GM18858 (cell line): ENCODE data around the gene GNAL.
"Not testable (repeated sequence)": the region's sequence is repeated elsewhere in the genome, so short reads cannot be mapped to it uniquely, and the experiment has no call there.

ENCODE experiments used
- ATAC-seq: cut with Tn5 transposase; IDR thresholded peaks from one replicate; pipeline ENCODE4 v1.9.1; 2021; ENCODE audit not compliant: unreplicated experiment

The GNAL gene

DNA sequence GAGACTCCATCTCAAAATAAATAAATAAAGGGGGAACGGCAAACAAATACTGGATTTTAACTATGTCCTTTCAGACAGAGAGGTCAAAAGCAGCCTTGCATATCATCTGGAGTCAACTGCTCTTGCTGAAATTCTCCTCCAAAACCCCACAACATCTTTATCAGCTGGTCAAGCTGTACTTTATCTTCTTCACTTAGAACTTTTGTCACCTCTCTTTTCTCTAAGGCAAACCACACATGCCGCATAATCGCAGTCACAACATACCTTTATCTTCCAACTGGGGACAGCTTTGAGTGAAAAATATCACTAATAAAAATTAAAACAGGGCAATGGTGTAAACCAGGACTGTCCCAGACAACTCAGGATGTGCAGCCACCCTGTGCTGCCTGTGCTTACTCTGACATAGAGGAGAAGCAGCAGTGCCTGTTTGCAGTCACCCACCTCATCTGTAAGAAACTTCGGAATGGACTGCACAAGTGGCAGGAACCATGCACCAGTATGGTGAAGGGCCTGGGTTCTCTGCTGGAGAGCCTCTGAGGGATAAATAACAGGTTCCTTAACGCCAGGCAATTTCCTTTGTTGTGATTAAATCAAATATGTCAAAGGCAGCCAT, 212.9 kb downstream of the GNAL start:
- no peak for ATAC-seq

DNA sequence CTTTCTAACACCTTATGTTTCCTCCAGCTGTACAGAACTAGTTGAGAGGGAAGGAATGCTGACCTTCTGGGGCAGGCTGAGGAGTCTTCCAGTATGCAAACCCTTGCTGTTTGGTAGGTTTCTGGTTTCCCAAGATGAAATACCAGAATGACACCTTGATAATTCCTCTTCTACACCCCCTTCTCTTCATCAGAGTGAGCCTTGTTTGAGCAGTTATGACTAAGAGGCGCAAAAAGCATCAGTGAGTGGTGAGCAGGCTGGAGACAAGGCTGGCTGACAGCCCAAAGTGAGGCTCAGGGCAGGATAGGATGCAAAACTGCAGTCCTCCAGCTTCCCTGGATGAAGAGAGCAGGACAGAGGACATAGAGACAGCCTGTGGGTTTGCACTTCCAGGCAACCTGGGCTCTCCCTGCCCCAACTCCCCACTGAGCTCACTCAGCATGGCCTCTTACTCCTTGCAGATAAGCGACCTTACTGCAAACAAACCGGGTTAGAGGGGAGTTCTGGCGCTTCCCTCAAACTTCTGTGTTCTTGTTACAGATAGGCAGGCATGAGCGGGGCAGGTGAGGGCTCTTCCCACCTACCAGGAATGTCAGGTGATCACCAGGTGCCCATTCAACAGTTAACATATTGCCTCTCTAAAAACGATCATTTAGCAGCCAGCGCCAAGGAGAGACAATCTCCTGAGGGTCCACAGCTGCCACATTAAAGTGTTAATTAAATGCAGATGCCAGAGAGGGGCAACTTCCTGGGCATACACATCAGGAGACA, 213.6 kb downstream of the GNAL start:
- ATAC-seq: no peak

DNA sequence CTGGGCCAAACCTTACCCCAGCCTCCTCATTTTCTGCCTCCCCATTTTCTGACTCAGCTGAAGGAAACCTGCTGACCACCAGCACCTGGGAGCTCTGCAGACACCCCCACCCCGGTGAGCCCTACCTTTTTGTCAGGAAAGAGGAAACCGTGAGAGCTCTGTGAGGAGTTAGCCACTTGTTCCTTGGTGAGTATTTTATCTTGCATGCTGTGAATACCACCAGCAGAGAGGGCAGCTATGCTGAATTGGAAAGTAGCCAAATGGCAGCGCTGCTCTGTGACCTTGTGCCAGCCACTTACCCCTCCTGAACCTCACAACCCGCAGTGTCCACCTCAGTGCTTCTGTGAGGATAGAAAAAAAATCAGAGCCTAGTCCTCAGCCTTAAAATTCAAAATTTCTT, 216.5 kb downstream of the GNAL start:
- ATAC-seq: no peak

DNA sequence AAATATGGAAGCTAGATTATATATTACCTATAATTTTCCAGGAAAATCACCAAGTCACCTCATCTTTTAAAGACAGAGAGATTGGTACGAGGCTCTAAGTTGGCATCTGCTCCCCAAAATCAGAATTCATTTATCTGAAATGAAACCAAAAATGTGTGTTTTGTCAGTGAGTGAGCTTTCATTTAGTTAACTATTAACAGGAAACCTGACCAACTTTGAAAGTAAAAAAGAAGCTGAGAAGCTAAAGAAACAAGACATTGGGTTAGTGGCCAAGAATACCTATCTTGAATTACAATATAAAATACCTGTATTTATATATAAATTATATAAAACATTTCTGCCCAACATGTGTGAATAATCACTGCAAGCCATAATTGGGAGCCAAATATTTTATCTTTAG, 217.1 kb downstream of the GNAL start:
- ATAC-seq: no peak

DNA sequence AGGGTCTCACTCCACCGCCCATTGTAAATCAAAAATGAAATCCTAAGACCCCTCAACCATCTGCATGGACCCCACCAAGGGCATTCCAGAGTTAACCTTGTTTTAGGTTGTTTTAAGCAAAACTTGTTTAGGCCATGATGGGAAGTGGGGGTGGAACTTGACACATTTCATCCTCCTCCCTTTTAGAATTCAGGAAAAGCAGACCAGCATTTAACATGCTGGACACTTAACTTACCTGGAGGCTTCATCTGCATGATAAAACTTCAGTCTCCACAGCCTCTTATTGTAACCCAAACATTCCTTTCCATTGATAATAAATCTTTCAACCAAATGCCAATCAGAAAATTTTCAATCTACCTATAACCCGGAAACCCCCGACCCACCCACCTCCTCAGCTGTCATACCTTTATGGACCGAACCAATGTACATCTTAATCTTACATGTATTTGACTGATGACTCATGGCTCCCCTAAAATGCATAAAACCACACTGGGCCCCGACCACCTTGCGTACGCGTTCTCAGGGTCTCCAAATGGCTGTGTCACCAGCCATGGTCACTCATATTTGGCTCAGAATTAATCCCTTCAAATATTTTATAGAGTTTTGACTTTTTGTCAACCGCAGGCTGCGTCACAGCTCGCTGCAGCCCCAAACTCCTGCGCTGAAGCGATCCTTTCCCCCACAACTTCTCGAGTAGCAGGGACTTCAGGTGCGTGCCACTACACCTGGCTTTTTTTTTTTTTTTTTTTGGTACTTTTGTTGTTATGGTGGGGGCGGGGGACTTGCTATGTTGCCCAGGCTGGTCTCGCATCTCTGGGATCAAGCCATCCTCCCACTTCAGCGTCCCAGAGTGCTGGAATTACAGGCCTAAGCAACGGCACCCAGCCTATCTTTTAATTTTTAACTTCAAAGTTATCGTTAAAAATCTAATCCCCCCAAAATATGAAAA, 218.1 kb downstream of the GNAL start:
- ATAC-seq: no peak

DNA sequence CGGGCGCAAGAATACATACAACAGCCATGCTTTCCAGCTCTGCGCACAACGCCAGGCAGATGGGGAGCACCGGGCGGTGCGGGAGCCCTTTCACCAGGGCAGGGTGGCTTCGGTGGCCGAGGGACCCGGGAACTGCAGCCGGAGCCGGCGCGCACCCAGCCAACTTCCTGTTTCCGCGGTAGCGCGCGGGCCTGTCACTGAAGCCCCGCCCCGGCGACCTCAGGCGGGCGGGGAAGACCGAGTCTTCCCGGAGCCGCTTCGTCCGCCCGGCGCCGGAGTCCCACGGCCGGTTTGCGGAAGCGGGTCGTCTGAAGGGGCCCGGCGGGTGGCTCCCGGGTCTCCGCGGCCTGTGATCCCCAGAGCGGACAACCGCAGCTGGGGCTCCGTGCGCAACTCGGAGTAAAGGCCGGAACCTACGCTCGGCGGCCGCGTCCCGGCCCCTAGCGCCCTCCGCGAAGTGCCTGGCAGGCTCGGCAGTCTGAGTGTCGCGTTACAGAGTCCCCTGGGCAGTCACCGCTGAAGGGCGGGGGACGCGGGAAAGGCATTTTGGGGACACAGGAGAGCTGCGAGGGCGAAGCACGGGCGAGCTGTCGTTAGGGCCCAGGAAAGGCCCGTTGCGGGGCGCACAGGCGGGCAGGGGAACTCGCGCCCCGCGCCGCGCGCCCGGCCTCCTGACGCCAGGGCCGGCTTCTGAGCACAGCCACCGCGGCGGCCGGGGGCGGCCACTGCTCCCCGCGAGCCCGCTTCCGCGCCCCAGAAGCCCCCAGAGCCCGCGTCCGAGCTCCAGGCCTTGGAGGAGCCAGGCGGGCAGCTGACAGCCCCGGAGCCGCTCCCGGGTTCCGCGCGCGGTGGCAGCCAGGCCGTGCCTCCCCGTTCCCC, 219.4 kb downstream of the GNAL start, which contains the start of gene MPPE1:
Gene MPPE1 (minus strand): TSS at position 136 of the 879 bp plus-strand sequence. CDS start 11,053 bp downstream, outside the sequence.
- peak; percentile 76 for ATAC-seq

DNA sequence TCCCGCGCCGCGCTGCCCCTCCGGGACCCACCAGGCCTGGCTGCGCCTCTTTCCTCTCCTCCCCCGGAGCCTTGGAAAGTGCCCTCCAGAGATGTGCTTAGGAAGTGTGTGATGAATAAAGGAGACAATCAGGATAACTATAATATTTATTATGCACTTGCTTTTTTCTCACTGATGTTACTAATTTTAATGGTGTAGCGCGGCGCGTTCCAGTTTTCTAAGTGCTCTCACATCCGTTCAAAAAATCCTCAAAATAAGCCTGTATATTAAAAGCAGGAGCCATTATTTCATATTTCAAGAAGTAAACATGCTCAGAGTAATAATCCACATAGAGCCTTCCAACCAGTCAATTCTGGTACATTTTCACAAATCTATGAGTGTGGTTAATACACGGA, 220.0 kb downstream of the GNAL start:
- peak; percentile 20 for ATAC-seq

DNA sequence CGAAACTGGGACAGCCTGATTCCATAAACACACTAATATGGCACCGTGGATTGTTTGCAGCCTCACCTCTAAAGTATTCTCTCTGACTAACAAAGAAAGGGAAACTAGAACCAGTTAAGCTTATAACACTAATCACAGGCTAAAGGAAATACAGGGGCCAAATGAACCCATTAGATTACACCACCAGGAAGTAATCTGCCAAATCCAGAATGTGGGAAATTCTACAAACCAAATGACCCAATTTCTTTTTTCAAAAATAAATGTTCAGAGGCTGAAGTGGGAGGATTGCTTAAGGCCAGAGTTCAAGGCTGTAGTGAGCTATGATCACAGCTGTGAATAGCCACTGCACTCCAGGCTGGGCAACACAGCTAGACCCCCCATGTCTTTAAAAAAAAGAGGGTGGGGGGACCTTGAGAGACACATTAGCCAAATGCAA, 220.5 kb downstream of the GNAL start:
- no peak for ATAC-seq

DNA sequence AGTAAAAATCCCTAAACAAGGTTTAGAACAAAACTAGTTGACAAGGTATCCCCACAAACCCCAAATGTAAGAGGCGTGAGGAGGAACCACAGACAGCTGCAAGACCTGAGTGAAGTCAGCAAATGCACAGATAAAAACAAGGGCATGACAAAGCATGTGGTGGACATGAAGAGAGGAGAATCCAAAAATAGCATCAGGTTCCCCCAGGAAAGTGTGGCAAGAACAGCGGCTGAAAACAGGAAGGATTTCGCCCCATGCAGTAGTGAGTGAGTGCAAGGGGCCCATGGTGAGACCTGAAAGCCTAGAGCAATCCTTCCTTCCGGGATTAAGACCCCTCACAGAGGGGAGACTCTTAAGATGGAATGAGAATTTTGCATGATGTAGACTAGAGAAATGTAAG, 227.8 kb downstream of the GNAL start:
- not testable (repeated sequence) for ATAC-seq

DNA sequence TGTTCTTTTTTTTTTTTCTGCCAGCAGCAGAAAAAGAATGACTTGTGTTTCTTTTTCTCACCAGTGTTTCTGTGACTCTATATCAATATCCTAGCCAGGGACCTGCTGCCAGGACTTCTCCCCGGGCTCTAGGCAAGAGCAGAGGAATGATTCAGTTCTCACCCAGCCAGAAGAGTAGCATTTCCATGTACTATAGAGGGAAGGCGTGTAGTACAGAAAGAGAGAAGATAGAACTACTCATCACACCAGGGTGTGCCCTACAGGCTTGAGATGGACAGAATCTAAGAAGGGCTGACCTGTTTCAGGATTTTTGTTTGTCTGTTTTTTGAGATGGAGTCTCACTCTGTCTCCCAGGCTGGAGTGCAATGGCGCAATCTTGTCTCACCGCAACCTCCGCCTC, 230.5 kb downstream of the GNAL start:
- not testable (repeated sequence) for ATAC-seq

DNA sequence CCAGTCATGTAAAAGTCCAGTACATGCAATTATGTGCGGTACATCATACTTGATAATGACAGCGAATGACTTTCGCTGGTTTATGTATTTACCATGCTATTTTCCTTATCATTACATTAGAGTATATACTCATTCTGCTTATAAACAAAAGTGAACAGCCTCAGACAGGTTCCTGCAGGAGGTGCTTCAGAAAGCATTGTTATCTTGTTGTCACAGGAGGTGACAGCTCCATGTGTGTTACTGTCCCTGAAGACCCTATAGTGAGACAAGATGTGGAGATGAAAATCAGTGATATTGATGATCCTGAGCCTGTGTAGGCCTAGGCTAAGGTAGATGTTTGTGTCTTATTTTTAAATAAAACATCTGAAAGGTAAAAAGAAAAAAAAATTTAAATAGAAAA, 234.4 kb downstream of the GNAL start:
- ATAC-seq: no peak

DNA sequence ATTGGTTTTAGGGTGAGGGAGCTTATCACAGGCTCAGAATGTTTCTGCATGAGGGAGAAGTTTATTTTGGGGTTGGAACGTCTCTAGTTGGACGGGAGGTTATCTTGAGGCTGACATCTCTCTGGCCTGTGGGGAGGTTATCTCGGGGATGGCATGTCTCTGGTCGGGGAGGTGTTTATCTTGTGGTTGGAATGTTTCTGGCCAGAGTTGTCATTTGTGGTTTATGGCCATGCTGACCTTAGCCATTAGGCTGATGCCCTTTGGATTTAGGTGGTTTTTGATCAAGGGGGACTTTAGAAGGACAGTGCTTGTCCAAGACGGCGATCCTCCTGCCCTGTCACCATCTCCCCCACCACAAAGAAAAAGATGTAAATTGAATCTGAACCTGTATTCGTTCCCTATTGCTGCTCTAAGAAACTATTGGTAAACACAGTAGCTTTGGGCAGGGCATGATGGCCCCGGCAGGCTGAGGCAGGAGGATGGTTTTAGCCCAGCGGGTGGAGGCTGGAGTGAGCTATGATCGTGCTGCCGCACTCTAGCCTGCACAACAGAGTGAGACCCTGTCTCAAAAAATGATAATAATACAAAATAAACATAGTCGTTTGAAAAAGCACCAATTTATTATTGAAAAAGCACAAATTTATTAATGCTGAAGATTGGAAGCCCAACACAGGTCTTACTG, 236.9 kb downstream of the GNAL start:
- ATAC-seq: no peak

DNA sequence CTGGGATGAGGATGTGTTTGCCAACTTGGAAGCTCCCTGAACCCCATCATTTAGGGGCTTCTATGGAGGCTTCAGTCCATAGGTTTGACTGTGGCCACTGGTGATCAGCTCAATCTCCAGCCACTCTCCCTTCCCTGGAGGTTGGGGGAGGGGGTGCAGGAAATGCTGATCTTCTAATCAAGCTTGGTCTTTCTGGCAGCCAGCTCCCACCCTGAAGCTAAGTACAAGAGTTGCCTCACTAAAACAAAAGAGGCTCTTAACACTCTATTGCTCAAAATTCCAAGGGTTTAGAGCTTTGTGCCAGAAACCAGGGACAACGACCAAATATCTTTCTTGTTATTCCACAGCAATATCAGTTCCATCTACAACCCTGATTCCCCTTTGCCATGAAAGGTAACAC, 238.4 kb downstream of the GNAL start:
- ATAC-seq: no peak

DNA sequence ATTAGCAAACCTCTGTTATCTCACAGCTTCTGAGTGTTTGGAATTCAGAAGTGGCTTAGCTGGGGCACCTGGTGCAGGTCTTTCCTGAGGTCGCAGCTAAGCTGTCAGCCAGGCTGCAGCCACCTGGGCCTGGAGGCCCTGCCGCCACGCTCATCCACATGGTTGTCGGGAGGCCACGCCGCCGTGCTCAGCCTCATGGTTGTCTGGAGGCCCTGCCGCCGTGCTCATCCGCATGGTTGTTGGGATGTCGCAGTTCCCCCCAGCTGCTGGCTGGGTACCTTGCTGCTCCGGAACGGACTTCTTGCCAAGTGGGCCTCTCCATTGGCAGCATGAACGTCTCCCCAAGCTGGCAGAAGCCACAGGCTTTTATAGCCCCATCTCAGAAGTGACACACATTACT, 243.3 kb downstream of the GNAL start:
- no peak for ATAC-seq
